ENCODE measurements around the gene FAM9B.
"Not testable (repeated sequence)": the region's sequence is repeated elsewhere in the genome, so short reads cannot be mapped to it uniquely, and the experiment has no call there.

The FAM9B gene

GRCh38 chrX:9033179-9033578 lies 748 bp downstream of the FAM9B start:
- DNase-seq: no peak
- no peak overlapping the region for H3K9ac ChIP-seq (ENCODE audit: low read length)
- H3K4me1 ChIP-seq (ENCODE audit: low read length): no peaks in the 10 kb centered on the region
- no peaks in the 10 kb centered on the region for H3K9me2 ChIP-seq (replicated peaks; ENCODE audit: insufficient read depth, low read length)
- H3K27ac ChIP-seq (ENCODE audit: low read length): no peak overlapping the region
- TF ChIP-seq CTCF (IDR thresholded peaks at IDR 0.05; ENCODE audit: low read length): no peak
- no peak for TF ChIP-seq EZH2 (optimal IDR thresholded peaks at IDR 0.05; ENCODE audit: low read depth, low read length)
- H2AFZ ChIP-seq (ENCODE audit: low read length): no peak overlapping the region
- H3K27me3 ChIP-seq (replicated peaks; ENCODE audit: insufficient read depth, low read length): no peaks in the 10 kb centered on the region
- H3K4me3 ChIP-seq (ENCODE audit: low read length): no peak overlapping the region
- H4K20me1 ChIP-seq (ENCODE audit: insufficient read depth, low read length): no peaks in the 10 kb centered on the region
- no peak overlapping the region for H3K4me2 ChIP-seq (ENCODE audit: low read depth, low read length)
- H3K9me3 ChIP-seq (replicated peaks; ENCODE audit: insufficient read depth, low read length): no peaks in the 10 kb centered on the region
- no peaks in the 10 kb centered on the region for H3K36me3 ChIP-seq (replicated peaks; ENCODE audit: insufficient read depth, low read length)
- no peaks in the 10 kb centered on the region for H3F3A ChIP-seq (ENCODE audit: insufficient read depth, low read length)
- no peaks in the 10 kb centered on the region for H3K79me2 ChIP-seq (ENCODE audit: low read length)

- no peak overlapping the region for H3K4me2 ChIP-seq (ENCODE audit: low read depth, low read length)
- TF ChIP-seq EZH2 (optimal IDR thresholded peaks at IDR 0.05; ENCODE audit: low read depth, low read length): no peak
- no peak for TF ChIP-seq CTCF (IDR thresholded peaks at IDR 0.05; ENCODE audit: low read length)
- TF ChIP-seq EZH2phosphoT487 (IDR thresholded peaks at IDR 0.05; ENCODE audit: low read length): no peak
- H3F3A ChIP-seq (ENCODE audit: insufficient read depth, low read length): no peaks in the 10 kb centered on the region
- no peaks in the 10 kb centered on the region for H3K36me3 ChIP-seq (replicated peaks; ENCODE audit: insufficient read depth, low read length)
- H3K4me1 ChIP-seq (ENCODE audit: low read length): no peaks in the 10 kb centered on the region
- DNase-seq: no peak
- no peak overlapping the region for H3K4me3 ChIP-seq (ENCODE audit: low read length)
- no peak overlapping the region for H2AFZ ChIP-seq (ENCODE audit: low read length)
- no peaks in the 10 kb centered on the region for H3K79me2 ChIP-seq (ENCODE audit: low read length)
- no peaks in the 10 kb centered on the region for H3K27me3 ChIP-seq (replicated peaks; ENCODE audit: insufficient read depth, low read length)
- no peaks in the 10 kb centered on the region for H4K20me1 ChIP-seq (ENCODE audit: insufficient read depth, low read length)
- H3K9me2 ChIP-seq (replicated peaks; ENCODE audit: insufficient read depth, low read length): no peaks in the 10 kb centered on the region
- H3K27ac ChIP-seq (ENCODE audit: low read length): no peak overlapping the region
- no peak overlapping the region for H3K9ac ChIP-seq (ENCODE audit: low read length)
- no peaks in the 10 kb centered on the region for H3K9me3 ChIP-seq (replicated peaks; ENCODE audit: insufficient read depth, low read length)
Measured at GRCh38 chrX:9023293-9023692, 10.6 kb downstream of the FAM9B start.

GRCh38 chrX:9019151-9019550 lies 14.8 kb downstream of the FAM9B start:
- H4K20me1 ChIP-seq (ENCODE audit: insufficient read depth, low read length): no peaks in the 10 kb centered on the region
- no peak for DNase-seq
- no peak overlapping the region for H3K27ac ChIP-seq (ENCODE audit: low read length)
- H3K9ac ChIP-seq (ENCODE audit: low read length): no peak overlapping the region
- TF ChIP-seq EZH2phosphoT487 (IDR thresholded peaks at IDR 0.05; ENCODE audit: low read length) (no peak), CTCF (IDR thresholded peaks at IDR 0.05; ENCODE audit: low read length) (no peak), EZH2 (optimal IDR thresholded peaks at IDR 0.05; ENCODE audit: low read depth, low read length) (no peak)
- H3K4me2 ChIP-seq (ENCODE audit: low read depth, low read length): no peak overlapping the region
- no peaks in the 10 kb centered on the region for H3K9me3 ChIP-seq (replicated peaks; ENCODE audit: insufficient read depth, low read length)
- H3K79me2 ChIP-seq (ENCODE audit: low read length): no peaks in the 10 kb centered on the region
- H3K4me1 ChIP-seq (ENCODE audit: low read length): no peaks in the 10 kb centered on the region
- no peaks in the 10 kb centered on the region for H3K9me2 ChIP-seq (replicated peaks; ENCODE audit: insufficient read depth, low read length)
- no peaks in the 10 kb centered on the region for H3F3A ChIP-seq (ENCODE audit: insufficient read depth, low read length)
- H3K4me3 ChIP-seq (ENCODE audit: low read length): no peak overlapping the region
- no peaks in the 10 kb centered on the region for H3K27me3 ChIP-seq (replicated peaks; ENCODE audit: insufficient read depth, low read length)
- H2AFZ ChIP-seq (ENCODE audit: low read length): no peak overlapping the region
- no peaks in the 10 kb centered on the region for H3K36me3 ChIP-seq (replicated peaks; ENCODE audit: insufficient read depth, low read length)

GRCh38 chrX:9018332-9018731 lies 15.6 kb downstream of the FAM9B start:
- not testable (repeated sequence) for H3K36me3 ChIP-seq (replicated peaks; ENCODE audit: insufficient read depth, low read length); DNase-seq; H3K27me3 ChIP-seq (replicated peaks; ENCODE audit: insufficient read depth, low read length); H3K79me2 ChIP-seq (ENCODE audit: low read length); H3K4me3 ChIP-seq (ENCODE audit: low read length); H3K9me3 ChIP-seq (replicated peaks; ENCODE audit: insufficient read depth, low read length); H3K4me1 ChIP-seq (ENCODE audit: low read length); H3F3A ChIP-seq (ENCODE audit: insufficient read depth, low read length); H3K4me2 ChIP-seq (ENCODE audit: low read depth, low read length); H3K9me2 ChIP-seq (replicated peaks; ENCODE audit: insufficient read depth, low read length); H3K9ac ChIP-seq (ENCODE audit: low read length); H2AFZ ChIP-seq (ENCODE audit: low read length); H3K27ac ChIP-seq (ENCODE audit: low read length); H4K20me1 ChIP-seq (ENCODE audit: insufficient read depth, low read length)
